ENCODE data around the gene STXBP5.

GRCh38 chr6:147204843-147205311, 660 bp downstream of the STXBP5 start:
- TF ChIP-seq EZH2 (IDR thresholded peaks at IDR 0.05) = no peak
- no peak for TF ChIP-seq POLR2AphosphoS5 (IDR thresholded peaks at IDR 0.05; ENCODE audit: borderline replicate concordance, low read depth, low read length)
